ENCODE results near the gene HIBADH.
"Not testable (repeated sequence)": the region's sequence is repeated elsewhere in the genome, so short reads cannot be mapped to it uniquely, and the experiment has no call there.

The HIBADH gene

GRCh38 chr7:27647489-27647888, 15.2 kb downstream of the HIBADH start:
- CTCF ChIA-PET: interaction anchor here (1.2 to 1.6 kb wide), 2 partner anchors 15 to 42 kb away, joined by 4 to 6 read pairs; partner anchors contain the start of gene HIBADH
- no peak for DNase-seq (ENCODE audit: low read depth, low spot score)
- TF ChIP-seq, protein P1, sequence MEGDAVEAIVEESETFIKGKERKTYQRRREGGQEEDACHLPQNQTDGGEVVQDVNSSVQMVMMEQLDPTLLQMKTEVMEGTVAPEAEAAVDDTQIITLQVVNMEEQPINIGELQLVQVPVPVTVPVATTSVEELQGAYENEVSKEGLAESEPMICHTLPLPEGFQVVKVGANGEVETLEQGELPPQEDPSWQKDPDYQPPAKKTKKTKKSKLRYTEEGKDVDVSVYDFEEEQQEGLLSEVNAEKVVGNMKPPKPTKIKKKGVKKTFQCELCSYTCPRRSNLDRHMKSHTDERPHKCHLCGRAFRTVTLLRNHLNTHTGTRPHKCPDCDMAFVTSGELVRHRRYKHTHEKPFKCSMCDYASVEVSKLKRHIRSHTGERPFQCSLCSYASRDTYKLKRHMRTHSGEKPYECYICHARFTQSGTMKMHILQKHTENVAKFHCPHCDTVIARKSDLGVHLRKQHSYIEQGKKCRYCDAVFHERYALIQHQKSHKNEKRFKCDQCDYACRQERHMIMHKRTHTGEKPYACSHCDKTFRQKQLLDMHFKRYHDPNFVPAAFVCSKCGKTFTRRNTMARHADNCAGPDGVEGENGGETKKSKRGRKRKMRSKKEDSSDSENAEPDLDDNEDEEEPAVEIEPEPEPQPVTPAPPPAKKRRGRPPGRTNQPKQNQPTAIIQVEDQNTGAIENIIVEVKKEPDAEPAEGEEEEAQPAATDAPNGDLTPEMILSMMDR (IDR thresholded peaks at IDR 0.05; ENCODE audit: insufficient read depth, low read length, missing control alignments): no peak
- POLR2A ChIA-PET: no interaction called here
- no peak overlapping the region for H3K4me3 ChIP-seq (ENCODE audit: low read depth, low read length)

- ChIA-PET POLR2A (no interaction called here), CTCF (interaction anchor here (1.2 to 1.6 kb wide), 2 partner anchors 15 to 41 kb away, joined by 4 to 6 read pairs; partner anchors contain the start of gene HIBADH)
- TF ChIP-seq, protein P1 (IDR thresholded peaks at IDR 0.05; ENCODE audit: insufficient read depth, low read length, missing control alignments): no peak
- no peak for DNase-seq (ENCODE audit: low read depth, low spot score)
- H3K4me3 ChIP-seq (ENCODE audit: low read depth, low read length): no peak overlapping the region
Observed at GRCh38 chr7:27647046-27647445, 15.6 kb downstream of the HIBADH start.

- POLR2A ChIA-PET: interaction anchor here (1.3 kb wide), 1 partner anchor 20 kb away, joined by 3 read pairs; no protein-coding TSS in a partner anchor
- CTCF ChIA-PET: interaction anchor here (1.9 kb wide), 1 partner anchor 37 kb away, joined by 8 read pairs; no protein-coding TSS in a partner anchor
- no peak for DNase-seq (ENCODE audit: low read depth, low spot score)
- TF ChIP-seq, protein P1 (IDR thresholded peaks at IDR 0.05; ENCODE audit: insufficient read depth, low read length, missing control alignments): no peak
- no peak overlapping the region for H3K4me3 ChIP-seq (ENCODE audit: low read depth, low read length)
Observed at GRCh38 chr7:27642271-27642670, 20.4 kb downstream of the HIBADH start.

DNA sequence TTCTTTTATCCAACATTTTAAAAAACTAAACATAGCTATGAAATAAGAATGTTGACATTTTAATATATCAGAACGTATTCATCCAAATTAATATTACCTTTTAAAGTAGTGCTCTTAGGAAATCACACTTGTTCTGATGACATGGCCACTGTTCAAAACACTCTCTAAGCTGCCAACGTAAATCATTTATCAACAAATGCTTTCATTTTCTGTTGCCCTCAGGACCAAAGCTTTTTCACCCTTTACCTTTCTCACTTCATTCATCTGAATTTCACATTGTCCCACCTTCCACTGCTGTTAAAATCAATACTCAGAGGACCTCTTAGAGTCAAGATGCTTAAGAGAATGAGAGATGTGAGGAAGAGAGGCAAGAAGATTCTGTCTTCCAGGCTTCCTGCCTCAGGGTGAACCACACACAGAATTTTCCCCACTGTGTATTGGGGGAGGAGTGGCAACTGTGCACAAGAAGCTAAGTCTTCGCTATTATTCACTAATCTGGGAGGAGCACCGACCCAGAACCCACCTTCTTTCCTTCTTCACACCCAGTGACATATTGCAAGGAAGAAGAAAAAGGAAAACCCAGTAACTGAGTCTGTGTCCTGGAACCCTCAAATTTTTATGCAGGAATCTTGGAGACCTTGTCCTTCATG, 21.0 kb downstream of the HIBADH start:
- TF ChIP-seq, protein P1 (IDR thresholded peaks at IDR 0.05; ENCODE audit: insufficient read depth, low read length, missing control alignments): no peak
- no peak overlapping the region for H3K4me3 ChIP-seq (ENCODE audit: low read depth, low read length)
- DNase-seq (ENCODE audit: low read depth, low spot score): no peak
- ChIA-PET CTCF (interaction anchor here (1.2 to 1.9 kb wide), 3 partner anchors 13 to 133 kb away, joined by 3 to 8 read pairs (median 4); no protein-coding TSS in a partner anchor), POLR2A (interaction anchor here (1.3 kb wide), 1 partner anchor 20 kb away, joined by 3 read pairs; no protein-coding TSS in a partner anchor)

GRCh38 chr7:27640884-27641574, 21.7 kb downstream of the HIBADH start:
- ChIA-PET POLR2A (interaction anchor here (0.6 to 1.3 kb wide), 2 partner anchors 21 to 64 kb away, joined by 3 read pairs; no protein-coding TSS in a partner anchor), CTCF (interaction anchor here (1.2 to 1.9 kb wide), 3 partner anchors 14 to 134 kb away, joined by 3 to 8 read pairs (median 4); no protein-coding TSS in a partner anchor)
- peak; percentile 26 for DNase-seq (ENCODE audit: low read depth, low spot score)
- no peak overlapping the region for H3K4me3 ChIP-seq (ENCODE audit: low read depth, low read length)
- TF ChIP-seq, protein P1 (IDR thresholded peaks at IDR 0.05; ENCODE audit: insufficient read depth, low read length, missing control alignments): no peak

GRCh38 chr7:27639851-27640250, 22.8 kb downstream of the HIBADH start:
- no peak for DNase-seq (ENCODE audit: low read depth, low spot score)
- ChIA-PET POLR2A (no interaction called here), CTCF (no interaction called here)
- TF ChIP-seq, protein P1 (IDR thresholded peaks at IDR 0.05; ENCODE audit: insufficient read depth, low read length, missing control alignments): no peak
- H3K4me3 ChIP-seq (ENCODE audit: low read depth, low read length): no peak overlapping the region

DNA sequence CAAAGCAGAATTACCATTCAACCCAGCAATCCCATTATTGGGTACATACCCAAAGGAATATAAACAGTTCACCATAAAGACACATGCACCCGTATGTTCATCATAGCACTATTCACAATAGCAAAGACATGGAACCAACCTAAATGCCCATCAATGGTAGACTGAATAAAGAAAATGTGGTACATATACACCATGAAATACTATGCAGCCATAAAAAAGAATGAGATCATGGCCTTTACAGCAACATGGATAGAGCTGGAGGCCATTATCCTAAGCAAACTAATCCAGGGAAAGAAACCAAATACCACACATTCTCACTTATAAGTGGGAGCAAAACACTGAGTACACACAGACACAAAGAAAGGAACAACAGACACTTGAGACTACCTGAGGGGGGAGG, 23.6 kb downstream of the HIBADH start:
- CTCF ChIA-PET; DNase-seq (ENCODE audit: low read depth, low spot score); H3K4me3 ChIP-seq (ENCODE audit: low read depth, low read length); POLR2A ChIA-PET: not testable (repeated sequence)
